NCI-H2081 (cell line): Measurements from ENCODE around the gene GLCE.
A peak's percentile ranks its signal among the peaks of the same experiment; 100 is the strongest.
"Not testable (repeated sequence)": the region's sequence is repeated elsewhere in the genome, so short reads cannot be mapped to it uniquely, and the experiment has no call there.

Source experiments
- DNase-seq, 2 experiments: peaks; one replicate each; lab custom pipeline; 2025; lab: John Stamatoyannopoulos, UW

Gene GLCE

GRCh38 chr15:69275074-69275670 is 114.7 kb downstream of the GLCE start:
- no peak for DNase-seq

- DNase-seq: no peak
Observed at GRCh38 chr15:69275933-69276560, 115.6 kb downstream of the GLCE start.

GRCh38 chr15:69277316-69277715 is 116.9 kb downstream of the GLCE start:
- DNase-seq: no peak

- no peak for DNase-seq
Observed at GRCh38 chr15:69279636-69280035, 119.2 kb downstream of the GLCE start.

GRCh38 chr15:69280783-69281182 is 120.3 kb downstream of the GLCE start:
- no peak for DNase-seq

GRCh38 chr15:69282104-69282743 is 121.8 kb downstream of the GLCE start:
- no peak for DNase-seq

GRCh38 chr15:69285834-69286233 is 125.4 kb downstream of the GLCE start:
- no peak for DNase-seq

- no peak for DNase-seq
Observed at GRCh38 chr15:69288011-69288410, 127.6 kb downstream of the GLCE start.

- DNase-seq: no peak
Observed at GRCh38 chr15:69288531-69289341, 128.3 kb downstream of the GLCE start.

GRCh38 chr15:69289342-69290146 is 129.1 kb downstream of the GLCE start:
- no peak for DNase-seq

- DNase-seq: no peak
Observed at GRCh38 chr15:69290346-69291164, 130.1 kb downstream of the GLCE start.

- not testable (repeated sequence) for DNase-seq
Observed at GRCh38 chr15:69291651-69292050, 131.2 kb downstream of the GLCE start.

- DNase-seq: no peak
Observed at GRCh38 chr15:69292826-69293420, 132.5 kb downstream of the GLCE start.

- no peak for DNase-seq
Observed at GRCh38 chr15:69293741-69294615, 133.5 kb downstream of the GLCE start.

- DNase-seq: no peak
Observed at GRCh38 chr15:69296606-69297005, 136.2 kb downstream of the GLCE start.

- no peak for DNase-seq
Observed at GRCh38 chr15:69297642-69298353, 137.4 kb downstream of the GLCE start.

GRCh38 chr15:69298354-69298696 is 137.9 kb downstream of the GLCE start:
- DNase-seq: no peak

- DNase-seq: peak; percentile 22 to 31
Observed at GRCh38 chr15:69298697-69299441, 138.4 kb downstream of the GLCE start, which contains the start of gene PAQR5. TSS of gene PAQR5 (plus strand) at chr15:69298912. CDS start at chr15:69360081, 61,169 bp downstream.
